Middle frontal gyrus (tissue), 1 donor: ENCODE data around the gene PSMD13.

Experiments used
- DNase-seq: peaks from one replicate; pipeline ENCODE4 v3.0.0-alpha.2; 2015; ENCODE audit warnings: low spot score; ENCODE audit errors: extremely low spot score

The PSMD13 gene

DNA sequence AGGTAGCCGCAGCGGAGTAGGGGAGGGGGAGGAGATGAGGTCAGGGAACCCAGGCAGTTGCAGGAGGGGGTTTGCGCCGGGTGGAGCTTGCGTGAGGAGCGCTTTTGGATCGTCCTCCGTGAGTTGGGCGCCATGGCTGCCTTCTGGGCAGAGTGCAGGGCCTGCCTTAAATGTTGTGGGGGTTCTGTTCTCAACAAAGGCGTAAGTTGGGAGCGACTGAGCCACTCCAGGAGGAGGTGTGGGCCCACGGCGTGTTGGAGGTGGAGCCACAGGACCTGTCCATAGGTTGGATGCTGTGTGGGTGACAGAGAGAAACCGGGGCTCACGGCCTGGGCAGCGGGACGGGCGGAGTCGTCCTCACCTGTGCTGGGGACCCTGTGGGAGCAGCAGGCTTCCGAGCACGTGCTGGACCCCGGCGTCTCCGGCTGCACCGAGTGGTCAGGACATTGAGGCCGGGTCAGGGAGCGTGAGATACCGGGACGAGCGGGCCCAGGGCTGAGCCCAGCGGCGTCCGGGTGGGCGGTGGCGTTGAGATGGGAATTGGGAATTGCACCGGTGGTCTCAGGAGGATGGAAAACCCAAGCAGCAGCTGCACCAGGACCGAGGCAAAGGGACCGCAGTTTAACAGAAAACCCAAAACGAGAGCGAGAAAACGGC, 51.2 kb downstream of the PSMD13 start:
- no peak for DNase-seq

DNA sequence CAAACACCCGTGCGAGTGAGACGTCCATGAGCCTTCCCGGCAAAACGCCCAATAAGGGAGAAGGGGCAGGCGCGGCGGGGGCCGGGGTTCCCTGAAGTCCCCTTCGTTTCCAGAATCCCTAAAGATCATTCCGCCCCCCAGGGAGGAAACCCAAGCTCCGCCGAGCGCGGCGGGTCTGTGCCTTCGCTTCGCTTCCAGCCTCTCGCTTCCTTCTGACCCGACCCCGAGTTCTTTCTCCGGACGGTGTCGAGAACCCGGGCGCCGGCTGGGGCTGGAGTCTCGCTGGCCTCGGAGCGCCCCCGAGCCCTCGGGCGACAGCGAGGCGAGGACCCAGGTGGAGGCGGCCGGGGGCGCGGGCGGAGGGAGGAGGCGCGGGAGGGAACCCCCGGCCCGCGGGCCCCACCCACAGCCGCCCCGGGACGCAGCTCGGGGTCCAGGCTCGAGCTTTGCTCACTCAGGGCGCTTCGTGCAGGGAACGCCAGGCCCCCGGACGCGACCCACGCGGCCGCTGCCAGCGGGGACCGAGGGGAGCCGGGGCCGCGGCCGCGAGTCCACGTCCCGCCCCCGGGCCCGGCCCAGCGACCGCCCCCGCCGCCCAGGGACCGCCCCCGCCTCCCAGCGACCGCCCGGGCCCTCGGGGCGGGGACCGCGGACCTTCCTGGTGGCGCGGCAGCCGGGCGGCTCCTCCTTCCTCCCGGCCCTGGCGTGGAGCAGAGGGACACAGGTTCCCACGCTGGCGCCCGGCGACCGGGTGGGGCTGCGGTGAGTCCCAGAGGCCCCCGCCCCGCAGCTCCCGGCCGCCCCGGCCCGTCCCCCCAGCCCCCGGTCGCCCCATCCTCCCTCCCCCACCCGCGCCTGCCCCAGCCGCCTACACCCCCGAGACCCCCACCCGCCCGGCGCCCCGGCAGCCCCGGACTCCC, 52.0 kb downstream of the PSMD13 start, which contains the start of gene PGGHG:
PGGHG (plus strand) TSS at position 649 of the 920 bp plus-strand sequence. CDS start 691 bp downstream, outside the sequence.
- no peak for DNase-seq

DNA sequence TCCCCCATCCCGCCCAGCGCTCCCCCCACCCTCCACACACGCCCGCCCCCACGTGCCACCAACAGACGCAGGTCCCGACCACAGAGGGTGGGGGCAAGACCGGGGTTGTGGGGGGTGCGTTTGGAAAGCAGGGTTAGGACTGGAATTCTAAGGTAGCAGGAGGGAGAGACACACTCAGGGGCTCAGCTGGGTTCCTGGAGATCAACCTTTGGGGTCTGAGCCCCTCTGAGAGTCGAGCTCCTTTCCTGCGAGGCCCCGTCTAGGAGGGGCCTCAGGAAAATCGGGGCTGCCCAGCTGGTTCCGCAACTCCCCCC, 52.6 kb downstream of the PSMD13 start:
- DNase-seq: no peak

DNA sequence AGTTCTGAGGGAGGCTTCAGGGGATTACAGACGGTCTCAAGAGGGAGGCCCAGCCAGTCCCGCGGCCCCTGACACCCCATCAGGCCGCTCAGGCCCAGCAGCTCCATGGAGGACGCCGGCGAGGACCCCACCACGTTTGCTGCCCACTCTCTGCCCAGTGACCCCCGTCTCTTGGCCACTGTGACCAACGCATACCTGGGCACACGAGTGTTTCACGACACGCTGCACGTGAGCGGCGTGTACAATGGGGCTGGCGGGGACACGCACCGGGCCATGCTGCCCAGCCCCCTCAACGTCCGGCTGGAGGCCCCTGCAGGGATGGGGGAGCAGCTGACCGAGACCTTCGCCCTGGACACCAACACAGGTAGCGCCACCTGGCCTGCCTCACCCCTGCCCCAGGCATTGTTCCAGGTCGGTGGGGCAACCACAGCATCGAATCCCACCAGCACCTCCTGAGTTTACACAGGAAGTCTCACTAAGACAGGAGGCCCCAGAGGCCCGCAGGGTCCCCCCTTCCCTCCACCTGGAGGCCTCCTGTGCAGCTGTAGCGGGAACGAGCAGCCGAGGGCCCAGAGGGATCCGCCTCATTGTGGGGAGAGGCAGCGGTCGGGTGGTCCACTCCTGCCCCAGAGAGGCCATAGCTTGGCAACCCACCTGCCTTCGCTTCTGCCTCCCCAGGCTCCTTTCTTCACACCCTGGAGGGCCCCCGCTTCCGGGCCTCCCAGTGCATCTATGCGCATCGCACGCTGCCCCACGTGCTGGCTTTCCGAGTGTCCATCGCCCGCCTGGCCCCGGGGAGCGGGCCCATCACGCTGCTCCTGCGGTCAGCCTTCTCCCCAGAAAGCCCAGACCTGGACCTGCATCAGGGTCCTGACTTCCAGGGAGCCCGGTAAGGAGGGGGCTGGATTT, 53.2 kb downstream of the PSMD13 start:
- DNase-seq: no peak

DNA sequence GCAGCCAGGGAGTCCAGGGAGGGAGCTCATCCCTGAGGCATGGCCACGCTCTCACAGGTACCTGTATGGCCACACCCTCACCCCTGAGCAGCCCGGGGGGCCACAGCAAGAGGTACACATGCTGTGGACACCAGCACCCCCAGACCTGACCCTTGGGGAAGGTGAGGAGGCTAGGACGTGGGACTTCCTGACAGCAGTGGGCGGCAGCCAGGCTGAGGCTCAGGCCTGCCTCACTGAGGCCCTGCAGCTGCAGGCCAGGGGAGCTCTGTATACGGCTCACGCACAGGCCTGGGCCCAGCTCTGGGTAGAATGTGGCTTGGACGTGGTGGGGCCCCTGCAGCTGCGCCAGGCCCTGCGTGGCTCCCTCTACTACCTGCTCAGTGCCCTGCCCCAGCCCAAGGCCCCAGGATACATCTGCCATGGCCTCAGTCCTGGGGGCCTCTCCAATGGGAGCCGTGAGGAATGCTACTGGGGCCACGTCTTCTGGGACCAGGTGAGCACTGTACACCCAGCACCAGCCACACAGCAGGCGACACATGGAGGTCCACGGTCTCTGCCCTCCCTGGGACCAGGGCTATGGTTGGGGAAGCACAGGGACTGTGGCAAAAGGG, 54.0 kb downstream of the PSMD13 start:
- no peak for DNase-seq

DNA sequence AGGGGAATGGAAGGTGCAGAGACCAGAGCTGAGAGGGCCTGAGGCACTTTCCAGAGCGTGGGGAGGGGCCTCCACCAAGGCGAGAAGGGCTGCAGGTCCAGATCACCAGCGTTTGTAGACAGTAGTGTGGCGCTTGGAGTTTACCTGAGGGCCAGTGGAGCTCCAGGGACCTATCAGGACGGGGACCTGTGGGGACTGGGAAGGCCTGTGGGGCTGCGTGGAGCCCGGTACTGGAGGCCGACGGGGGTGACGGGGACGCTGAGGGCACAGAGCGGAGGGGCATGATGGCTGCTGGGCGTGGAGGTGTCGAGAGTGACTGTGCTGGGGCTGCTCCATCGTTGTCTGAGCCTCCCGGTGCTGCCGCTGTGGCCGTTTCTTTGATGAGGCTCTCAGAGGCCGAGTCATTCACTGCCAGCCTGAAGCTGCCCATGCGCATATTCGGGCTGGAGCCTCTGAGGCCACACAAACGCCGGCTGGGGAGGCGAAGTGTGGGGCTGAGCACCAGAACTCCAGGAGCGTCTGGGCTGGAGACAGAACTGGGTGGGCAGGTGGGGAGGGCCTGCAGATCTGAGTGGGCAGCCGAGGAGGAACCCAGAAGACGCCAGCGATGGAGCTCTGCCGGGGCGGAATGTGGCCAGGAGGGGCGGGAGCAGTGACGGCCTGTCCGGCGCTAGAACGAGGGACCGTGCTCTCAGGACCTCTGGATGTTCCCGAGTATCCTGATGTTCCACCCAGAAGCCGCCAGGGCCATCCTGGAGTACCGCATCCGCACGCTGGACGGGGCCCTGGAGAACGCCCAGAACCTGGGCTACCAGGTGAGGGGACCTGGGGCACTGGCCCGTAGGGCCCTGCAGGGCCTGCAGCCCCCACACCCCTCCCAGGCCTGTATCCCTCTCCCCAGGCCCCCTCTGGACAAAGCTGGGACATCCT, 54.8 kb downstream of the PSMD13 start:
- no peak for DNase-seq

DNA sequence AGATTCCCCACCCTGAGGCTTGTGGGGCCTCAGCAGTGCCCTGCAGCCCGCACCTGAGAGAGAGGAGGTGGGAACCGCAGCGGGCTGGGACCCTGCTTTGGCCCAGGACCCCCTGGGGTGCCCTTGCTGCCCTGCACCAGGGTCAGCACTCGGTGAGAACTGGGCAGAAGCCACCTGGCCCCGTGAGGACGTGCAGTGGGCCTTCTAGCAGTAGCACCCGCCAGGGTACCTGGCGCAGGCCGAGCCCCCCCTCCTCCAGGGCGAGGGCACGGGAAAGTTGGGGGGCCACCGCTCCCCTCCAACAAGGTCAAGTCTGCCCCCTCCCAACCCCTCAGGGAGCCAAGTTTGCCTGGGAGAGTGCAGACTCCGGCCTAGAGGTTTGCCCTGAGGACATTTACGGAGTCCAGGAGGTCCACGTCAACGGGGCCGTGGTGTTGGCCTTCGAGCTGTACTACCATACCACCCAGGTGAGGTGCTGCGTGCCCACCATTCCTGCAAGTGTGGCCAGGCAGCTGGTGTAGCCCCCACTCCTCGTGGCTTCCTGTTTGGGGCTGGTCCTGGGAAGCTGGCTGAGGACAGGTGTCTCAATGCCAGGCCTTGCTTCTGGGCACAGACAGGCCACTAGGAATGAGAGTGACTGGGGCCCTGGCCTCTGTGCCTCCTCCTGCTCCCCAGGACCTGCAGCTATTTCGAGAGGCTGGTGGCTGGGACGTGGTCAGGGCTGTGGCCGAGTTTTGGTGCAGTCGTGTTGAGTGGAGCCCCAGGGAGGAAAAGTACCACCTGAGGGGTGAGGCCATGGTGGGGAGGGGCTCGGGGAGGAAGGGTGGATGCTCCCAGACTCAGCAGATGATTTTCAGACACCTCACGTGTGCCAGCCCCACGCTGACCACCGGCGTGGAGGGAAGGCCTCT, 55.7 kb downstream of the PSMD13 start:
- DNase-seq: no peak

DNA sequence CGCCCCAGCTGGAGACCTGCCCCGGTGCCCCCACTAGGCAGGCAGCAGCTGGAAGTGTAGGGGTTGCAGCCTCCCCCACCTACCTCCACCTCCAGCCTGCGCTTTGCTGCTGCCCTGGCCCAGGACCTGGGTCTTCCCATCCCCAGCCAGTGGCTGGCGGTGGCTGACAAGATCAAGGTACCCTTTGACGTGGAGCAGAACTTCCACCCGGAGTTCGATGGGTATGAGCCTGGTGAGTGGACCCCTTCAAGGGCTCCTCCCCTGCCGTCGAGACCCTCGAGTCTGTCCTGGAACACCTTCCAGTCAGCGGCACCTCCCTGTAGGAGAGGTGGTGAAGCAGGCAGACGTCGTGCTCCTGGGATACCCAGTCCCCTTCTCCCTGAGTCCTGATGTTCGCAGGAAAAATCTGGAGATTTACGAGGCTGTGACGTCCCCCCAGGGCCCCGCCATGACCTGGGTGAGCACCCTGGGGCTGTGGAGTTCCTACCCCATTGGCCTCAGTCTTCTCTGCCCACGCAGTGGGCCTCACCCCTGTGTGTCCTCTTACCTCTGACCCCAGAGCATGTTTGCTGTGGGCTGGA, 56.6 kb downstream of the PSMD13 start:
- no peak for DNase-seq

DNA sequence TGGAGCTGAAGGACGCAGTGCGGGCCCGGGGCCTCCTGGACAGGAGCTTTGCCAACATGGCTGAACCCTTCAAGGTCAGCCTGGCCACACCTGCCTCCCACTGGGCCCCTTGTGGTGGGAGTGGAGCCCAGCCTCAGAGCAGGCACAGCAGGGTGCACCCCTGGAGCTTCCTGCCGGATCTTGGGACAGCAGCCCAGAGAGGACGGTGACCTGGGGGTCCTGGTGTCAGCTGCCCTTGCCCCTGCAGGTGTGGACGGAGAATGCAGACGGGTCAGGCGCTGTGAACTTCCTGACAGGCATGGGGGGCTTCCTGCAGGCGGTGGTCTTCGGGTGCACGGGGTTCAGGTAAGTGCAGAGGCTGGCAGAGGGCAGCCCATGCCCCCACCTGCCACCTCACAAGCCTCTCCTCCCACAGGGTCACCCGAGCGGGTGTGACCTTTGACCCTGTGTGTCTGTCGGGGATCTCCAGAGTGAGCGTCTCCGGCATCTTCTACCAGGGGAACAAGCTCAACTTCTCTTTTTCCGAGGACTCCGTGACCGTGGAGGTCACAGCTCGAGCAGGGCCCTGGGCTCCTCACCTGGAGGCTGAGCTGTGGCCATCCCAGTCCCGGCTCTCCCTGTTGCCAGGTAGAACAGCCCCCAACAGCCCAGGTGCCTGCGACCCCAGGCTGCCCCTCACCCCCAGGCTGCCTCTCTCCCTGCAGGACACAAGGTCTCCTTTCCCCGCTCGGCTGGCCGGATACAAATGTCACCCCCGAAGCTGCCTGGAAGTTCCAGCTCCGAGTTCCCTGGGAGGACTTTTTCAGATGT, 57.3 kb downstream of the PSMD13 start:
- no peak for DNase-seq

DNA sequence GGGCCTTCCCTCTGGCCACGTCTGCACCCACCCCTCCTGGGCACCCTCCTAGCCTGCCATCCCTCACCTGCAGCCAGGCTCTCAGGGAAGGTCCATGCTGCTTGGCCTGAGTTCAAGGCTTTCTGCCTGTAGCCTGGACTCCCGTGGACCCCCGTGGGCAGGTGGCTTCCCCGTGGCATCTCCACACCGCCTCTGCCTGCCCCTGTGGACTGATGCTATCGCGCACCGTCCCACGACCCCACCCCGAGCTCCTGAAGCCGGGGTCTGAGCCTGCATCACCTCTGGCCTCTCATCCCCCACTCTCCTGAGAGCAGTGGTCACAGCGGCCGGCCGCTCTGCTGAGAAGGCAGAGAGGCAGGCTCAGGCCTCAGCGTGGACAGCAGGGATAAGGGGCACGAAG, 58.0 kb downstream of the PSMD13 start:
- no peak for DNase-seq

DNA sequence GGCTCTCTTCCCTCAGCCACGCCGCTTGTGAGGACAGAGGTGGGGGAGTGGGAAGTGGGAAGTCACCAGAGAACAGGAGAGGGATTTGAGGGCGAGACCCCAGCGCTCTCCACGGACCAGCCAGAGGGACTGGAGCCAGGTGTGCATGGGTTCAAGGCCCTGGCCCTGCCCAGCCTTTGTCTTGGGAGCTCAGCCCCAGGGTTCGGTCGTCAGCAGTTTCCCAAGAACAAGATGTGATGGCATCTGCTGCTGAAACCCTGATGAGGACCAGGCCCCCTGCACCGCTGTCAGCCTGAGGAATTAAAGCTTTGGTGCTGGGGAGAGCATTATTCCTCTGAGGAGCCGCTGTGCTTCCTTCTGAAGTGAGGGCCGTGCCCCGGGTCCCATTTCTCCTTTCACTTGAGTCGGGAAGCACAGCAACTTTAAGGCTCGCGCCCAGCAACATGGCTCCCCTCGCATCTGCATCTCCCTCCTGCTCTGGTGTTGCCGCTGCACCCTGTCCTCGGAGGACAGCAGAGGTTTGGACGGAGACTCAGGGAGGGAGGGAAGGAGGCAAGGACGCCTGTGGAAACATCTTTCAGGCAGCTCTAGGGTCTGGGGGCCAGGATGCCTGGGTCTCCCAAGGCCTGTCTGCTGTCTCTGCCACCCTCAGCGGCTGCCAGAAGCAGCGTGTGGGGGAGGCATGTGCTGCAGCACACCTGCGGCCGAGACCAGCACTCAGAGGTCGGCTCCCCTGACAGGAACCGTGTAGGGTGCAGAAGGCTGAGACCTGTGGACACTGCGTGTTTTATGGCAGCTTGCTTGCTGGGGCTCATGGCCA, 58.8 kb downstream of the PSMD13 start:
- DNase-seq: no peak

DNA sequence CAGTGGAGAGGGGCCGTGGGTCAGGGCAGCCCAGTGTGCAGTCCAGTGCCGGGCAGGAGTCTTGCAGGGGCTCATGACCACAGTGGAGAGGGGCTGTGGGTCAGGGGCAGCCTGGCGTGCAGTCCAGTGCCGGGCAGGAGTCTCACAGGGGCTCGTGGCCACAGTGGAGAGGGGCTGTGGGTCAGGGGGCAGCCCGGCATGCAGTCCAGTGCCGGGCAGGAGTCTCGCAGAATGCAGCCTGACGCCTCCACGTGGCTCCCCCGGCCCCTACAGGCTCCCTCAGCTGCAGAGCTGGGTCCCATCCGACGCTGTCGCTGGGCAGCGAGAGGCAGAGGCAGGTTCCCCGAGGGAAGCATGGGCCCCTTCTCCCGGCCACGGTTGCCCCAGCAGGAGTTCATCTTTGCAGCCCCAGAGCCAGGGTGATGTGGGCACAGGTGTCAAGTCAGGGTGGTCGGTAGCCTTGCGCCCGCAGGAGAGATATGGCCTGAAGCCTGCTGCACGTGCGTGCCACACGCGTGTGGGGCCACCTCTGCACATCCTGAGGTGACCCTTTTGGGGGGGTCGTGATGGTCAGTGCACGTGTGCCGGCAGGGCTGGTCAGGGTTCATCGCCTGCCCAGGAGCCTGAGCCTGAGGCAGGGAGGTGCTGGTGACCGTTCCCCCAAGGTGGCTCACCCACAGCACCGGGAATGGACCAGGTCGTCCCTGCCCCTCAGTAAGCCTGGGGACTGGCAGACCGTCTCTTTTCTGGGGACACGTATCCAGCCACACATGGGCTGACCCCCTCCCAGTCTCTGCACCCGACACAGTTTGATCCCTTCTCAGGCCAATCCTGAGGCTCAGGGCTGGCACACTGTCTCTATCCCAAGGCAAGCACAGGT, 59.6 kb downstream of the PSMD13 start:
- no peak for DNase-seq

DNA sequence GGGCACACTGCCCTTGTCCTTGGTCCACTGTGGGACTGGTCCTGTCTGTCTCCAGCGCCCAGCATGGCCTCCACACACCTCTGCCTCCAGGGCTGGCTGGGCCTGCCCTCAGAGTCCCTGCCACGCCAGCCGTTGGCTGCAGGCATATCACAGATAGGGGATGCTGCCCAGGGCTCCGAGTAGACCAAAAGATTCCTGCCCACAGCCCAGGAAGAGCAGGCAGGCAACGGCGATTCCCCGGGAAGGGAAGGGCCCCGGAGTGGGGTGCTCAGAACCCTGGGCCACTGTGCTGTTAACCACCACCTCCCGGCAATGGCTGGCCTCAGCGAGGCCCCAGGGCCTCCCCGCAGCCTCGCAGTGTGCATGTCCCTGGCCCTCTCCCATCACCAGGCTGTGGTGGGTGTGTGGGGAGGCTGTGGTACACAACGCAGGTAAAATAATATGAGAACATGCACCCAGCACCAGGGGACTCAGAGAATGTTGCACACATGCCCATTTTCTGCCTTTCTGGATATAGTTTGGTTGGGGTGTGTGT, 60.3 kb downstream of the PSMD13 start:
- DNase-seq: no peak

DNA sequence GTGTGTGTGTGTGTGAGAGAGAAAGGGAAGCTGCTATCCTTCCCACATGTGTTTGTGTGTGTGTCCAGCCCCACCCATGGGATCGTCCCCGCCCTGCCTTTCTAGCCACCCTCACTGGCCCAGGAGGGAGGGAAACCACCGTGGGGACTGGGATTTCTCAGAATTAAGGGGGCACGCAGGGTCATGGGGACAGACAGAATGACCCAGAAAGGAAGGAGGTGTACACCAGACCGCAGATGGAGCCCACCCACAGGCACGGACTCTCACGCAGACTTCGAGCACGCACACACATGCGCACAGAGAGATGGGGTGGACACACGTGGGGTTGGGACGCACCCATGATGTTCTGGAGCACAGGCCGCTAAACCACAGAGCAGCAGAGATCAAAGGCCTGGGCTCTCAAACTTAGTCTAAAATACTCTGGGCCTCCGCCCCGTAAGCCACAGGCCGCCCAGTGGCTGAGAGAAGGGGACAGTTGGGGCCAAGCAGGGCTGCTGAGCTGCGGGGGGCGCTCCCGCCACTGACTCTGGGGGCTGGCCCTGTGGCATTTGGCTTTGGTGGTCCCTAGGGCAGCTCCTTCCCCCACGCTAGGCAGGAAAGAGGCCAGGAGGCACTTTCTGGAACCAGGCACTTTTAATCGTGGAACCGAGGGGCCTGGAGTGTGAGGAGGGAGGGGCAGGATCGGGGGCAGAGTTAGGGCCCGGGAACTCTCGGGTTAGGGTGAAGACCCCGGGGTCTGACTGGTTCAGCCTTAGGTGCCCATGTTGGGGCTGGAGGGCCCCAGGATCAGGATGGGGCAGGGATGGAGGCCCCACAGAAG, 61.0 kb downstream of the PSMD13 start:
- no peak for DNase-seq
